Endothelial cell of umbilical vein (primary cell): Measurements from ENCODE around the gene SLMAP.

Experiments
- CTCF ChIP-seq, 2 donors: IDR thresholded peaks; 1 replicate in 1 of 2; 2 replicates in 1 of 2; pipeline ENCODE4 v1.5.1; 2011; ENCODE audit warnings: low read length in 2 of 2, mild to moderate bottlenecking in 2 of 2, moderate library complexity in 2 of 2, control low read depth in 1 of 2, inconsistent platforms in 1 of 2, low read depth in 1 of 2; ENCODE audit not compliant: insufficient read depth in 1 of 2; ENCODE audit errors: extremely low read depth in 1 of 2
- EZH2 ChIP-seq: IDR thresholded peaks from 2 replicates; pipeline ENCODE4 v1.6.1; 2012; ENCODE audit warnings: borderline replicate concordance, low read depth, mild to moderate bottlenecking, moderate library complexity, low read length, inconsistent platforms; ENCODE audit not compliant: severe bottlenecking
- POLR2A ChIP-seq: IDR thresholded peaks from 2 replicates; pipeline ENCODE4 v1.6.1; 2012; ENCODE audit warnings: low read depth, mild to moderate bottlenecking, control low read depth, low read length
- POLR2AphosphoS5 ChIP-seq: IDR thresholded peaks from 2 replicates; pipeline ENCODE4 v1.6.1; 2012; ENCODE audit warnings: low read depth, mild to moderate bottlenecking, control low read depth, low read length, moderate library complexity; ENCODE audit not compliant: insufficient read depth

GRCh38 chr3:57948080-57948671, 192.1 kb downstream of the SLMAP start:
- no peak for TF ChIP-seq POLR2AphosphoS5
- TF ChIP-seq EZH2: no peak
- TF ChIP-seq CTCF (IDR thresholded peaks at IDR 0.05; ENCODE audit: extremely low read depth in 1 of 2, insufficient read depth in 1 of 2, low read depth in 1 of 2, low read length in 2 of 2): no peak
- no peak for TF ChIP-seq POLR2A
